ENCODE data around the gene RNF112. TPM values are rescaled to one million over a fixed set of nuclear protein-coding genes. Genes with fewer than 3 reads are reported as not detected.

RNF112 gene
- total and polyA plus RNA-seq, 2 of the 13 experiments (the other 11 are each of a cell fraction or from before 2014, with no cell fraction given): 0.05 TPM; not detected in 1

DNA sequence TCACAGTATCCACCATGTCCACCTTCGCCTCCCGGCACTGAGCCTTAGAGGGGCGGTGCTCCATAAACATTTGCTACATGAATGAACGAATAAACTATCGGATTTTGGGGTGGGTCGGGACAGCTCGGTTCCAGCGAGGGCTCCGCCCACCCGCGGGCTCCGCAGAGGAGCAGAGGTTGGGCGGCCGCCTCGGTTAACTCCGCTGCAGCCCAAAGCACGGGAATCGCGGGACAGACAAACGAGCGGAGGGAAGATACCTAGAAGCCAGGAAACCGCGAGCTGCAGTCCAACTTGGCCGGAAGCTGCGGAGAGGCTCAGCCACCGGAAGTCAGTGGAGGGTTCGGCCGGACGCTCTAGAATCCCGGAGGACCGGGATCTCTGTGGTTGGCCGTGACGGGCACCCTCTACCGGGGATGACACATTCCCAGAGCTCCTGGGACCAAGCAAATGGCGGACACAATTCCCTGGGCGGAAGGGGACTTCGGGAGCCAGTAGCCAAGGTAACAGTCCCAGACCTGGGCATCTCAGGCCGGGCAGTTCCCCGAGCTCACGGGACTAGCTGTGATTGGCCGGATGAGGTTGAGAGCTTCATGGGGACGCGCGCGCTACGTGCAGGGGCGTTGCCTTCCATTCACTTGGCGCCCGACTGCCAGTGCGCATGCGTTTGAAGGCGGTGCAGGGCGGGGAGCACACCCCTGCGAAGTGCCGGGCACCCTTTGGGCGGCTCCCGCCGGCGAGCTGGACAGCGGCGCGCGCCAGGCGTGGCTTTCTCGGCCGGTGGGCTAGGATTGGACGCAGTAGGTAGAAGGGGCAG is 33.2 kb upstream of the RNF112 start (continued):
- TF ChIP-seq ZNF354B (CRISPR knock-in tag; IDR thresholded peaks at IDR 0.05) (no peak), MXD4 (CRISPR knock-in tag; IDR thresholded peaks at IDR 0.05) (peak; percentile 57; the same call in 1 of the 2 replicates), GPBP1L1 (CRISPR knock-in tag; IDR thresholded peaks at IDR 0.05) (no peak), ZNF549 (CRISPR knock-in tag; IDR thresholded peaks at IDR 0.05) (no peak; the same call in 1 of the 2 replicates), ZSCAN9 (CRISPR knock-in tag; IDR thresholded peaks at IDR 0.05; ENCODE audit: borderline replicate concordance) (peak; percentile 39; the same call in 1 of the 2 replicates), IKZF4 (CRISPR knock-in tag; IDR thresholded peaks at IDR 0.05; ENCODE audit: borderline replicate concordance, low read depth, not compliant biosample characterization) (peak; percentile 75), NR2F6 (IDR thresholded peaks at IDR 0.05) (no peak), NR2F6 (CRISPR knock-in tag; IDR thresholded peaks at IDR 0.05) (no peak; the same call in 1 of the 2 replicates), KLF12 (CRISPR knock-in tag; IDR thresholded peaks at IDR 0.05; ENCODE audit: borderline replicate concordance) (peak; percentile 81), YEATS4 (CRISPR knock-in tag; IDR thresholded peaks at IDR 0.05; ENCODE audit: borderline replicate concordance) (peak; percentile 89), ZNF788 (CRISPR knock-in tag; IDR thresholded peaks at IDR 0.05; ENCODE audit: borderline replicate concordance) (peak; percentile 78; the same call in 1 of the 2 replicates), ZZZ3 (CRISPR knock-in tag; IDR thresholded peaks at IDR 0.05; ENCODE audit: borderline replicate concordance) (no peak; the same call in 1 of the 2 replicates), ZNF782 (CRISPR knock-in tag; IDR thresholded peaks at IDR 0.05; ENCODE audit: borderline replicate concordance) (peak; percentile 58; the same call in 1 of the 2 replicates), ZNF468 (CRISPR knock-in tag; IDR thresholded peaks at IDR 0.05) (no peak)
- TF ChIP-seq, protein P1, sequence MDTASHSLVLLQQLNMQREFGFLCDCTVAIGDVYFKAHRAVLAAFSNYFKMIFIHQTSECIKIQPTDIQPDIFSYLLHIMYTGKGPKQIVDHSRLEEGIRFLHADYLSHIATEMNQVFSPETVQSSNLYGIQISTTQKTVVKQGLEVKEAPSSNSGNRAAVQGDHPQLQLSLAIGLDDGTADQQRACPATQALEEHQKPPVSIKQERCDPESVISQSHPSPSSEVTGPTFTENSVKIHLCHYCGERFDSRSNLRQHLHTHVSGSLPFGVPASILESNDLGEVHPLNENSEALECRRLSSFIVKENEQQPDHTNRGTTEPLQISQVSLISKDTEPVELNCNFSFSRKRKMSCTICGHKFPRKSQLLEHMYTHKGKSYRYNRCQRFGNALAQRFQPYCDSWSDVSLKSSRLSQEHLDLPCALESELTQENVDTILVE (CRISPR knock-in tag; IDR thresholded peaks at IDR 0.05): peak; percentile 92
- TF ChIP-seq, protein P2, sequence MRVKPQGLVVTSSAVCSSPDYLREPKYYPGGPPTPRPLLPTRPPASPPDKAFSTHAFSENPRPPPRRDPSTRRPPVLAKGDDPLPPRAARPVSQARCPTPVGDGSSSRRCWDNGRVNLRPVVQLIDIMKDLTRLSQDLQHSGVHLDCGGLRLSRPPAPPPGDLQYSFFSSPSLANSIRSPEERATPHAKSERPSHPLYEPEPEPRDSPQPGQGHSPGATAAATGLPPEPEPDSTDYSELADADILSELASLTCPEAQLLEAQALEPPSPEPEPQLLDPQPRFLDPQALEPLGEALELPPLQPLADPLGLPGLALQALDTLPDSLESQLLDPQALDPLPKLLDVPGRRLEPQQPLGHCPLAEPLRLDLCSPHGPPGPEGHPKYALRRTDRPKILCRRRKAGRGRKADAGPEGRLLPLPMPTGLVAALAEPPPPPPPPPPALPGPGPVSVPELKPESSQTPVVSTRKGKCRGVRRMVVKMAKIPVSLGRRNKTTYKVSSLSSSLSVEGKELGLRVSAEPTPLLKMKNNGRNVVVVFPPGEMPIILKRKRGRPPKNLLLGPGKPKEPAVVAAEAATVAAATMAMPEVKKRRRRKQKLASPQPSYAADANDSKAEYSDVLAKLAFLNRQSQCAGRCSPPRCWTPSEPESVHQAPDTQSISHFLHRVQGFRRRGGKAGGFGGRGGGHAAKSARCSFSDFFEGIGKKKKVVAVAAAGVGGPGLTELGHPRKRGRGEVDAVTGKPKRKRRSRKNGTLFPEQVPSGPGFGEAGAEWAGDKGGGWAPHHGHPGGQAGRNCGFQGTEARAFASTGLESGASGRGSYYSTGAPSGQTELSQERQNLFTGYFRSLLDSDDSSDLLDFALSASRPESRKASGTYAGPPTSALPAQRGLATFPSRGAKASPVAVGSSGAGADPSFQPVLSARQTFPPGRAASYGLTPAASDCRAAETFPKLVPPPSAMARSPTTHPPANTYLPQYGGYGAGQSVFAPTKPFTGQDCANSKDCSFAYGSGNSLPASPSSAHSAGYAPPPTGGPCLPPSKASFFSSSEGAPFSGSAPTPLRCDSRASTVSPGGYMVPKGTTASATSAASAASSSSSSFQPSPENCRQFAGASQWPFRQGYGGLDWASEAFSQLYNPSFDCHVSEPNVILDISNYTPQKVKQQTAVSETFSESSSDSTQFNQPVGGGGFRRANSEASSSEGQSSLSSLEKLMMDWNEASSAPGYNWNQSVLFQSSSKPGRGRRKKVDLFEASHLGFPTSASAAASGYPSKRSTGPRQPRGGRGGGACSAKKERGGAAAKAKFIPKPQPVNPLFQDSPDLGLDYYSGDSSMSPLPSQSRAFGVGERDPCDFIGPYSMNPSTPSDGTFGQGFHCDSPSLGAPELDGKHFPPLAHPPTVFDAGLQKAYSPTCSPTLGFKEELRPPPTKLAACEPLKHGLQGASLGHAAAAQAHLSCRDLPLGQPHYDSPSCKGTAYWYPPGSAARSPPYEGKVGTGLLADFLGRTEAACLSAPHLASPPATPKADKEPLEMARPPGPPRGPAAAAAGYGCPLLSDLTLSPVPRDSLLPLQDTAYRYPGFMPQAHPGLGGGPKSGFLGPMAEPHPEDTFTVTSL (CRISPR knock-in tag; IDR thresholded peaks at IDR 0.05; ENCODE audit: borderline replicate concordance): 0 out of 2 replicates have a peak, but pooled peaks have one; percentile 38
- TF ChIP-seq, protein P3, sequence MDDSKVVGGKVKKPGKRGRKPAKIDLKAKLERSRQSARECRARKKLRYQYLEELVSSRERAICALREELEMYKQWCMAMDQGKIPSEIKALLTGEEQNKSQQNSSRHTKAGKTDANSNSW (CRISPR knock-in tag; IDR thresholded peaks at IDR 0.05; ENCODE audit: borderline replicate concordance): no peak
- TF ChIP-seq, protein P4, sequence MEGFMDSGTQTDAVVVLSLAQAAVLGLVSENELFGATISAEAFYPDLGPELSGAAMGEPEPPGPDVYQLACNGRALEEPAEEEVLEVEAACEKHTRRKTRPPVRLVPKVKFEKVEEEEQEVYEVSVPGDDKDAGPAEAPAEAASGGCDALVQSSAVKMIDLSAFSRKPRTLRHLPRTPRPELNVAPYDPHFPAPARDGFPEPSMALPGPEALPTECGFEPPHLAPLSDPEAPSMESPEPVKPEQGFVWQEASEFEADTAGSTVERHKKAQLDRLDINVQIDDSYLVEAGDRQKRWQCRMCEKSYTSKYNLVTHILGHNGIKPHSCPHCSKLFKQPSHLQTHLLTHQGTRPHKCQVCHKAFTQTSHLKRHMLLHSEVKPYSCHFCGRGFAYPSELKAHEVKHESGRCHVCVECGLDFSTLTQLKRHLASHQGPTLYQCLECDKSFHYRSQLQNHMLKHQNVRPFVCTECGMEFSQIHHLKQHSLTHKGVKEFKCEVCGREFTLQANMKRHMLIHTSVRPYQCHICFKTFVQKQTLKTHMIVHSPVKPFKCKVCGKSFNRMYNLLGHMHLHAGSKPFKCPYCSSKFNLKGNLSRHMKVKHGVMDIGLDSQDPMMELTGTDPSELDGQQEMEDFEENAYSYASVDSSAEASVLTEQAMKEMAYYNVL (CRISPR knock-in tag; IDR thresholded peaks at IDR 0.05; ENCODE audit: borderline replicate concordance): 0 out of 2 replicates have a peak, but pooled peaks have one; percentile 33

Data from HepG2 (cell line).